Stromal cell of bone marrow (primary cell): ENCODE results near the gene DNAJA3.

Experiments
- DNase-seq: peaks from one replicate; pipeline ENCODE4 v3.0.0-alpha.2; 2012; ENCODE audit warnings: low read depth

Gene DNAJA3

DNA sequence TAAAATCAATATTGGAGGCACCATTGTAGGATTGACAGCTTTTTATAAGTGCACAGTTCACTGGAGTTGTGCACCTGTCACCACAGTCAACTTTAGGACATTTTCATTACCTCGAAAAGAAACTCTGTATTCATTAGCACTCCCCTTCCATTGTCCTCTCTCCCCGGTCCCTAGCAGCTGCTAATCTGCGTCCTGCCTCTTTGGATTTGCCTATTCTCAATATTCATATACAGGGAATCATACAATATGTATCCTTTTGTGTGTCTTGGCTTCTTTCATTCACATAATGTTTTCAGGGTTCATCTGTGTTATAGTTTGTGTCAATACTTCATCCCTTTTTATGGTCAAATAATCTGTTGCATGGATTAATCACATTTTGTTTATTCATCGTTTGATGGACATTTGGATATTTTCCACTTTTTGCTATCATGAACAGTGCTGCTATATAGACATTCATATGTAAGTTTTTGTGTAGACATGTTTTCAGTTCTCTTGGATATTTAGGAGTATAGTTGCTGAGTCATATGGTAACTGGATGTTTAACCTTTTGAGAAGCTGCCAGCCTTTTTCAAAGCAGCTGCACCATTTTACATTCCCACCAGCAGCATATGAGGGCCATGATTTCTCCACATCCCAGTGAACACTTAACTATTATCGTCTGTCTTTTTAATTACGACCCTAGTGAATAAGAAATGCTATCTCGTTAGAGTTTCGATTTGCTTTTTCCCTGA is 9.8 kb downstream of the DNAJA3 start:
- no peak for DNase-seq

DNA sequence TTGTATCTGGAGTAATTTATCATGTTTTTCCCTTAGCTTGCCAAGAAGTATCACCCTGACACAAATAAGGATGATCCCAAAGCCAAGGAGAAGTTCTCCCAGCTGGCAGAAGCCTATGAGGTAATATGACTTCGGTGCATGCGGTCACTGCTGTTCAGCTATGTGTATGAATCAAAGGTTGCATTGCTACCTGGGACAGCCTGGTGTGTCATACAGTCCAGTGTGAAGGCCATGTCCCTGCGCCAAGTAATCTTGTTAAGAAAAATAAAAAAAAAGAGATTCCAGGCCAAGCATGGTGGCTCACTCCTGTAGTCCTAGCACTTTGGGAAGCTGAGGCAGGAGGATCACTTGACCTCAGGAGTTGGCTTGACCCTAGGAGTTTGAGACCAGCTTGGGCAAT is 11.7 kb downstream of the DNAJA3 start:
- no peak for DNase-seq

DNA sequence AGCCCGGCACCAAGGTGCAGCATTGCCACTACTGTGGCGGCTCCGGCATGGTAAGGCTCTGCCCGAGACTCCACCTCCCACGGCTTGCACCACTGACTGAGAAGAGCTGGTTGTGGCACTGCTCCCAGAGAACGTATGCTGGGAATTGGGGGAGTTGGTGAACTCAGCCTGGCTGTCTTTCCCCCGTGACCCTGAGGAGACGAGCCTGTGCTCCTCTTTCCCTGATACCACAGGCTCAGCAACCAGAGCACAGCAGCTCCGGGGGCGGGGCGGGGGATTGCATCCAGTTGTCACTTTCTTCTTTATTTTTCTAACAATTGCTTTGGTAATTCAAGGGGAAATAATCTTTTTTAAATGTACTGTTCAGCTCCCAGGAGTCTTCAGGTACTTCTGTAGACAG is 16.7 kb downstream of the DNAJA3 start:
- DNase-seq = no peak

DNA sequence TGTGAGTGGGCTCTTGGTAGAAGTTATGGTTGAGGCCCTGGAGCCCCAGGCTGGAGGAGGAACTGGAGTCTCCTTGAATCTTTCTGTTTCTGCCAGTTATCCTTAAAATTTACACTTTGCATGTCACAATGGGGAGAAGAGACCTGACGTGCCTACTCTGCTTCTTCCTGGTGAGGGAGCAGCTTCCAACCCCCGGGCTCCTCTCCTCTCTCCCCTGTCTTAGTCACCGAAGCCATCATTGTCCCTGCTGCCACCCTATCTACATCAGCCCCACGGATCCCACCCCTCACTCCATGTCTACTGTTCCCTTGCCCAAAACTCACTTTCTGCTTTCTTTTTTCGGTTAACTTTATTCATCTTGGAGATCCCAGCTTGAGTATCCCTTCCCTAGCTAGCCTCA is 17.6 kb downstream of the DNAJA3 start:
- no peak for DNase-seq

DNA sequence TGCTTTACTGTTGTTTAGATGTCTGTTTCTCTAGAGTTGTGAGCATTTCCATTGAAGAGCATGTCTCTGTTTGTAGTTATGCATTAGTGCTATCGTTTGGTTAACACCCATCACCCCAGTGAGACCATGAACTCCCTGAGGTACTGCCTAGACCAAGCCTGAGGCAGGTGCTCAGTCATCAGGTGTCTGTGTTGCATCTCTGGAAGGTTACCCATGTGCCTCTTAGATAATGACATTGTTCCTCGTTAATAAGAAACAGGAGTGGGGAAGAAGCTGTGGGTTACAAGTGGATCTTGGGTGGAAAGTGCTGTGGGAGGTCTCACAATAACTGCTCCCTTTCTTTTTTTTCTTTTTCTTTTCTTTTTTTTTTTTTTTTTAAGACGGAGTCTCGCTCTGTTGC is 18.3 kb downstream of the DNAJA3 start:
- DNase-seq = no peak

DNA sequence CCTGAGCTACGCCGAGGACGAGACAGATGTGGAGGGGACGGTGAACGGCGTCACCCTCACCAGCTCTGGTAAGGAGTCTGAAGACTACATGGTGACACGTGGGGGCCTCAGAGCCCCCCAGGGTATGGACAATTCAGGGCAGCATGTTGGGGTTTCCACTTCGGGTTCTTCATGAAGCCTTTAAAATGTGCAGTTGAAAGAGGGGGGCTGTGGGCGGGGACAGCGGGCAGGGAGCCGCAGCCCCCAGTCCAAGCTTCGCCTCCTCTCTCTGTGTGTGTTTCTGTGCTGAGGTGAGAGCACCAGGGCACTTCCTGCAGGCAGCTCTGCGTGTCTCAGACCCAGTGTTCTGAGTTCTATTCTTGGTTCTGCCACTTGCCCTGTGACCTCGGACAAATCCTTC is 24.8 kb downstream of the DNAJA3 start:
- DNase-seq = no peak

DNA sequence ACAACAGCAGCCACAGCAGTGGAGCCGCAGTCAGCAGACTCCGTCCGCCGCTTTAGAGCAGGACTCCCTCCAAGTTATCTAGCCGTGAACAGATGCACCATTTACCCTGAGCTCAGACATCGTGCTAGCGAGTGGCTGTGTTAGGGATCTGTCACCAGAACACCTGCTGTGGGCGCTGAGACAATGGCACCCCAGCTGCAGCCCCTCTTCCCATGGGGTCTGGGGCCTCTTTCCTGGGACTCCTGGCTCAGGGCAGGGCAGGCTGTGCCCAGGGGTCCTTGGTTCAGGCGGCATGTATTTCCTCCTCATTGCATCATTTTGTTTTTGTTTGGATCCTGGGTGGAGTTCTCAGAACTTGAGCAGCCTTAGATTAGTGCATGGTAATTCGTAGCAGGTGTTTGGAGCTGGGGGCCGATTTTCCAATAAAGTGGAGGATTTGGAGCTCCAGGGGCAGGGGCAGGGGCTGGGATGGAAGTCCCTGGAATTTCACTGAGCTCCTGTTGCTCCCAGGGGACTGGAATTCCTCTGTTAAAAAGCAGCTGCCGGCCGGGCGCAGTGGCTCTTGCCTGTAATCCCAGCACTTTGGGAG is 25.4 kb downstream of the DNAJA3 start:
- no peak for DNase-seq

DNA sequence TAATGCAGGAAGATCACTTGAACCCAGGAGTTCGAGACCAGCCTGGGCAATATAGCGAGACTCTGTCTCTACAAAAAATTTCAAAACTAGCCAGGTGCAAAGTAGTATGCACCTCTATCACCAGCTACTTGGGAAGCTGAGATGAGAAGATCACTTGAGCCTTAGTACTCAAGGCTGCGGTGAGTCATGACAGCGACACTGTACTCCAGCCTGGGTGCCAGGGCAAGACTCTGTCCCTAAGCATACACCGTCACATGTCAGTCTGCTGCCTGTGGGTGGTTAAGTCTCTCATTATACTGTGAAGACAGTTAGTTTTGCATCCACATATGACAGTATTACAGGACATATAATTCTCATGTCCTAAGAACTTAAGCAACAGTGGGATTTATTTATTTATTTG is 27.0 kb downstream of the DNAJA3 start:
- no peak for DNase-seq

DNA sequence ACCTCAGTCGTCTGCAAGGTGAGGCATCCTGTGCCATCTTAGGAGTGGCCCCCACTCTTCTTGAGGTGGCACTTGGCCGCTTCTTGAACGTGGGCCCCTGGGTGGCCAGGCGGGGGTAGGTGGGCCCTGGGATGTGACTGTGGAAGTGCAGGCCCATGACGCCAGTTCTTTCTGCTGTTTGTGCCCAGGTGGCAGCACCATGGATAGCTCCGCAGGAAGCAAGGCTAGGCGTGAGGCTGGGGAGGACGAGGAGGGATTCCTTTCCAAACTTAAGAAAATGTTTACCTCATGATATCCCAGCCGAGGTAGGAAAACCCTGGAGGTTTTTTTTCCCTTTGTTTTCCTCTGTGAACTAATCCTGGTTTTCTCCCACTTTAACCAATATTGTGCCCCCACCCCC is 29.0 kb downstream of the DNAJA3 start:
- DNase-seq = no peak

DNA sequence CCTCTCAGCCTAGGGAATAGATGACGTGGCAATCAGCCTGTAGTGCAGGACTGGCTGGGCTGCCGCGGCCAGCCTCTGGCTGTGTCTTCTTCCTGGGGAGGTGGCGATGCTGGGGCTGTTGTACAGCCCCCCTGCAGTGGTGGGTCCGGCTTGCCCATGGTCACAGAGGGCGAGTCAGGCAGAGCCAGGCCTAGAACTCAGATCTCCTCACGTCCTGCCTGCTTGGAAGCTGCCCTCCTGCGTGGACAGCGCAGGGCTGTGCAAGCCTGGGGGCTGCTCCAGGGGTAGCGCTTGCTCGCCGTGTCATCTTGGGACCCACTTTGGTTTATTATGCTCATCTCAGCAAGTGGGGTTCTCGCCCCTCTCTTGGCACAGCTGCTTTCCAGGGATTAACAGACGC is 29.4 kb downstream of the DNAJA3 start:
- no peak for DNase-seq

DNA sequence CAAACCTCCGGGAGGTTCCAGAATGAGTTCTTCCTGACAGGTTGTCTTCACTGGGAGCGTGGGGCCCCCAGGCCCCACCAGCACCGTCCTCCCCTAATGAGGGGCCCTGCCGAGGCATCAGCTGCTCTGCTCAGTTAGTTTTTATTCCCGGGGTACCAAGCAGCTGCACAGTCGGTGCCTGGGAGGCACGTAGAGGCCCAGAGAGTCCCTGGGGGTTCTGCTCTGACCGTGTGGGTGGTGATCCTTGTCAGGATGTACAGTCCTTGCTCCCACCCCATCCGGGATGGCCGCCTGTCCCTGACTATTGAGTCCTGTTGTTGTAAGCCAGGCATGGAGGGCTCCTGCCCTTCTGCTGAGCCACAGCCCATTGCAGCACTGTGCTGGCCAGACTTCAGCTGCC is 30.3 kb downstream of the DNAJA3 start:
- DNase-seq = no peak

DNA sequence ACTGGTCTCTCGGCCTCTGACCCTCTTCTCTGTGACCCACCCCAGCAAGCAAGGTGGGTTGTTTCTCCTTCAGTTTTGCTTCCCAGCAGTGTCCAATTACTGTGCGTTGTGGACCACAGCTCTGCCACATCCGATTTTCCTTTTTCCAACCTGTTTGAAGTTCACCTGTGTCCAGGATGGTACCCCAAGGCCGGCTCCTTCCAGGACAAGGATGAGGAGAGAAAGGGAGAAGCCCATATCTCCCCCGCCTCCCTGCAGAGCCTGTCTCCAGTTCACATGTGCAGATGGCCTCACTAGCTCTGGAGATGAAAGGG is 35.2 kb downstream of the DNAJA3 start:
- no peak for DNase-seq

DNA sequence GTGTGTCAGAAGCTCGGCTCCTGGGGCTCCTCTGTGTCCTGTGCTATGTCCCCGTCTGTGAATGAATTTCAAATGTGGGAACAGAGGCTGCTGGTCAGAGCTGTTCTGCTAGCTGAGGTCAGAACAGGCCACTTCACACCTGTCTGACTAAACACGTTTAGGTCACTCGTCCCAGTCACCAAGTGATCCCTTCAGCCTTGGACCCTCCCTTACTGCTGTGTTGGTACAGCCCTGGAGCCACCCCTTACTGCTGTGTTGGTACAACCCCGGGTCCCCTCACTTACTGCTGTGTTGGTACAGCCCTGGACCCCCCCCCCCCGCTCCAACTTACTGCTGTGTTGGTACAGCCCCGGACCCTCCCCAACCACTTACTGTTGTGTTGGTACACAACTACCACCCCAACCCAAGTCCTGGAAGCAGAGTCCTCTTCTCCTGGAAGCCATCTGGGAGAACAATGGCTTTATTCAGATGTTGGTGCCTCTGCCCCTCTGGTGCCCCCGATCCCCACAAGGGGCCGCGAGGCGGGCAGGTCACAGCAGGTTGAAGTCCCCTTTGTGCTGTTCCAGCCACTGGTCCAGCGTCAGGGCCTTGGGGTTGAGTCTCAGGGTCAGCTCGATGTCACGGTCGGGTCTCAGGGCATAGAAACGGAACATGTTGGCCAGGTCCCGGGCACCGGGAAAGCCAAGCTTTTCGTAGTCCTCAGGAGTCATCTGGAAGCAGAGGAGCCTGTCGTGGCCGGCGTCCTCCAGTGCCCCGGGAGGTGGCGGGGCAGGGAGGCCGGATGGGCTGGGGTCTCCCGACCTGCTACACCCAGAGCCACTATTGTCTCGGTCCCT is 35.8 kb downstream of the DNAJA3 start:
- DNase-seq = no peak

DNA sequence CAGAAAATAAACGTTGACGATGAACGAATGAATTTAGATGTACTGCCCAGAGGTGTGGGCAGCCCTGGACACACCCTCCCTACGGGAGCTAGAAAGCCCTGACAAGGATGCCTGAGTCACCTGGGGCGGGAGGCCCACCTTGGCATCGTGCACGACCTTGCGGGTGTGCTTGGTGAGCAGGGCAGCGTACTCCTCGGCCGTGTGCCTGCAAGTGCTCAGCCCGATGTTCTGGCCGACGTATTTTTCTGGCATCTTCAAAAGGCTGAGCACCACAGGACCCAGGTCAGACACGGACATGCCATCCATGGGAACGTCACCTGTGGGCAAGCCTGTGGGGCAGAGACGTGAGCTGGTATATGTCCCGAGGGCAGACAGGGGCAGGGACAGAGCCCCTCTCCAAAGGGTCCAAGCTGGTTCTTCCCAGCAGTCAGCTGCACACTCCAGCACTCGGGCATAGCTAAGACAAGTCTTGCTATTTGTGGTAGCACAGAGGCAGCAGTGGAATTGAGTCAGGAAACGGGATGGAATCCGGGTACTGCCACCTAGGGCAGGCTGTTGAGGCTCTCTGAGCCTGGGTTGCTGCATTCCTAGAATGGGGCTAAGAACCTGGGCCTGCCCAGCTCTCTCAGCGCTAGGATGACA is 38.0 kb downstream of the DNAJA3 start:
- DNase-seq = no peak

DNA sequence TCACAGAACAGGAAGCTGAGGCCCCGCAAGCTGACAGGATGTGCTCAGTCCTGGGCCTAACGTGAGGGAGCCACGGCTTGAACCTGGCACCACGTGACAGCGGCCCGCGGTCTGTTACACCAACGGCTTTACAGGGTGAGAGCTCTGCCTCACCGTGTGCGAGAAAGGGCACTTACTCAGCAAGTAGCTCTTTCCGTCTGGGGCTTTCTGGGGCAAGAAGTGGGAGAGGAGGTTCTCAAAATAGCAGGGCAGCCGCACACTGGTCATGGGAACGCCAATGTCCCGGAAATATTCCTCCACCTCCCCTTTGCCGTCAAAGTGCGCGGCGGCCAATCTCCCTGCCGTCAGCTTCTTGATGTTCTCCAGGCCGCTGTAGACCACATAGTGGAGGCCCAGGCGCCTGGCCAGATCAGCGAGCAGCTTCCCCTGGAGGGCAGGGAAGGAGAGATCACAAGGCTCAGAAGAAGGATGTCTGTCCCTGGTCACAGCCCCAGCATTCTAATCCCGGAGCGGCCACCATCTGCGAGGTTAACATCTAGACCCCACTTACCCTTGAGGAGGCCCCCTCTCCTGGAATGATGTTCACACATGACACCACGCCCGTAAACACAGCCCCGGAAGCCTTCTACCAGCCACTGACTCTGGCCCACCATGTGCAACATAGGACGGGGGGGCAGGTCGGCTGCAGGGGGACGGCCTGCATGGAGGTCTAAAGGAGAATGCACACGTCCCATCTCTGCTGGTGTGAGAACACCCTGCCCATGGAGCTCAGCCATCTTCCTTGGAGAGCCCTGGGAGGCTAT is 40.5 kb downstream of the DNAJA3 start:
- DNase-seq = no peak

DNA sequence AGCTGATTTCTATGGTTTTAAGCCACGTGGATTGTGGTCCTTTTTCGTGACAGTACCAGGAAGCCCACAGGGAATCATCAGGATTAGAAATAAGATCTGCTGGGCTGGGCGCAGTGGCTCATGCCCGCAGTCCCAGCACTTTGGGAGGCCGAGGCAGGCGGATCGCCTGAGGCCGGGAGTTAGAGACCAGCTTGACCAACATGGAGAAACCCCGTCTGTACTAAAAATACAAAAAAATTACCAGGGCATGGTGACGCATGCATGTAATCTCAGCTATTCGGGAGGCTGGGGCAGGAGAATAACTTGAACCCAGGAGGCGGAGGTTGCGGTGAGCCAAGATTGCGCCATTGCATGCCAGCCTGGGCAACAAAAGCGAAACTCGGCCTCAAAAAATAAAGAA is 42.2 kb downstream of the DNAJA3 start:
- no peak for DNase-seq

DNA sequence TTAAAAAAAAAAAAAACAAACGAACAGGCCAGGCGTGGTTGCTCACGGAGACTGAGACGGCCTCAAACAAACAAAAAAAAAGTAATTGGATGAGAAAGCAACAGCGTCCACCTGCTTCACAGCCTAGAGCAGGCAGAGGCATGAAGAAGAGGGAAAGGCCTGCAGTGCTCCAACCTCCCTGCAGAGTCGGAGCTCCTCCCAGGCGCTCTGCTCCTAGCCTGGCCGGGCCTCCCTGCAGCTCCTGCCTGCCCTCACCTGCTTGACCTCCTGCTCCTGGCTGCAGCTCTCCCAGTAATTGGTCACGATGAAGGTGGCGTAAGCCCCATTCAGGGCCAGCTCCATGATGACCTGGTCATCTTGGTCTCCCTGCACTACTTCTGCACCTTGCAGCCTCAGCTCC is 43.3 kb downstream of the DNAJA3 start:
- DNase-seq = no peak

DNA sequence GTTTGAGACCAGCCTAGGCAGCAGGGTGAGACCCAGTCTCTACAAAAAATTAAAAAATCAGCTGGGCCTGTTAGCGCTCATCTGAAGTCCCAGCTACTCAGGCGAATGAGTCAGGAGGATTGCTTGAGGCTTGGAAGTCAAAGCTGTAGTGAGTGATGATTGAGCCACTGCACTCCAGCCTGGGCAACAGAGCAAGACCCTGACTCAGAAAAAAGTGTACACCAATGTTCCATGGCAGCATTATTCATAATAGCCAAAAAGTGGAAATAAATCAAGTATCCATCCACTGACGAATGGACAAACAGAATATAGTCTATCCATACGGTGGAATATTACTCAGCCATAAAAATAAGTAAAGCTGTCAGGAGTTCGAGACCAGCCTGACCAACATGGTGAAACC is 46.2 kb downstream of the DNAJA3 start:
- no peak for DNase-seq

DNA sequence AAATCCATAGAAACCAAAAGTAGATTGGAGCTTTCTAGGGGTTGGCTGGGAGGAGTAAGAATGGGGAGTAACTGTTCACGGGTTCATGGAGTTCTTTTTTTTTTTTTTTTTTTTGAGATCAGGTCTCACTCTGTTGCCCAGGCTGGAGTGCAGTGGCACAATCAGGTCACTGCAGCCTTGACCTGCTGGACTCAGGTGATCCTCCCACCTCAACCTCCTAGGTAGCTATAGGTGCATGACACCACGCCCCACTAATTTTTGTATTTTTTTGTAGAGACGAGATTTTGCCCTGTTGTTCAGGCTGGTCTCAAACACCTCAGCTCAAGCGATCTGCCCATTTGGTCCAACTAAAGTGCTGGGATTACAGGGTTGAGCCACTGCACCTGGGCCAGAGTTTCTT is 47.2 kb downstream of the DNAJA3 start:
- no peak for DNase-seq

DNA sequence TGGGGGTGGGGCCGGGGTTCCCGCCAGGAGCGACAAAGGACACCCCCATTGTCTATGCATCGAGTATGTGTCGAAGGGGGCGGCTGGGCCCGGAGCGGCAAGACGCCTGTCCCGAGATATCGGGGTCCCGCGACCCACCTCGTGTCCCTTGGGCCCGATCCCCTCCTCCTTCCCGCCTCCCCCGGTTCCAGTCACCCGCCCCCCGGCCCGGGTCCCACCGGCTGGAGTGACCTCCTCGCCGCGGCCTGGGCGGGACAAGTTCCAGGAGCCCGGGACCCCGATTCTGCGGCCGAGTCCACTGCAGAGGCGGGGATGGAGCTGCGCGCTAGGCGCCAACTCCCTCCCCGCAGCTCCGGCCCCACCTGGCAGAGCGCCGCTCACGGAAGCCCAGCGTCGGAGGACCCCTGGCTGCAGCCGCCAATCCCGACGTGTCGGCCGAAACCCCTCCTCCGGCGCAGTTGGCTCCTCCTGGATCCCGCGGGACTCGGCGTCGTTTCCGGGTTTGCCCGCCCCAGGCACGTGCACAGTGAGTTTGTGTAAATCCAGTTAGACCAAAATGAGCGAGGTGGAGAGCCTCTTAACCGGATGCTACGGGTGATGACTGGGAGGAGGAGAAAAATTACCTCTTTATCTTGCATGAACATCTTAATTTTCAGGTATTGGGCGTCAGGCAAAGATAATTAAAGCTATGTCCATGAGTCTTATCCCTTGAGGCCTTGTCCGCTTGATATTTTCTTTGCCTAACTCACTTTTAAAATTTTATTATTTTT is 48.7 kb downstream of the DNAJA3 start, which contains the start of gene NMRAL1:
Gene NMRAL1 (minus strand): TSS at position 434 of the 770 bp plus-strand sequence. CDS start 493 bp downstream, outside the sequence.
- peak; percentile 80 for DNase-seq
